HG03280 (cell line): Measurements from ENCODE around the gene HMGB2.

ENCODE experiments used
- ATAC-seq: cut with Tn5 transposase; IDR thresholded peaks from one replicate; pipeline ENCODE4 v1.9.1; 2021; ENCODE audit warnings: mild to moderate bottlenecking, moderate library complexity; ENCODE audit not compliant: unreplicated experiment

Gene HMGB2

GRCh38 chr4:173334891-173335752, 964 bp upstream of the HMGB2 start:
- ATAC-seq: peak; percentile 18

GRCh38 chr4:173333658-173334084, 487 bp downstream of the HMGB2 start:
- no peak for ATAC-seq

- ATAC-seq: no peak
Observed at GRCh38 chr4:173332963-173333657, 1.0 kb downstream of the HMGB2 start.

GRCh38 chr4:173332021-173332487, 2.1 kb downstream of the HMGB2 start:
- no peak for ATAC-seq

GRCh38 chr4:173330590-173330989, 3.6 kb downstream of the HMGB2 start:
- ATAC-seq: no peak

- no peak for ATAC-seq
Observed at GRCh38 chr4:173328236-173328901, 5.8 kb downstream of the HMGB2 start.

- no peak for ATAC-seq
Observed at GRCh38 chr4:173325007-173325736, 9.0 kb downstream of the HMGB2 start.

GRCh38 chr4:173319696-173320095, 14.5 kb downstream of the HMGB2 start:
- ATAC-seq: no peak

GRCh38 chr4:173318648-173319211, 15.4 kb downstream of the HMGB2 start:
- ATAC-seq: no peak

- no peak for ATAC-seq
Observed at GRCh38 chr4:173318240-173318639, 15.9 kb downstream of the HMGB2 start.

GRCh38 chr4:173317004-173317403, 17.2 kb downstream of the HMGB2 start:
- ATAC-seq: no peak

GRCh38 chr4:173316060-173316459, 18.1 kb downstream of the HMGB2 start:
- ATAC-seq: no peak

- ATAC-seq: no peak
Observed at GRCh38 chr4:173314715-173315114, 19.4 kb downstream of the HMGB2 start.

- ATAC-seq: no peak
Observed at GRCh38 chr4:173311368-173311767, 22.8 kb downstream of the HMGB2 start.

GRCh38 chr4:173307778-173308177, 26.4 kb downstream of the HMGB2 start:
- ATAC-seq: no peak

- ATAC-seq: no peak
Observed at GRCh38 chr4:173301518-173302201, 32.5 kb downstream of the HMGB2 start.

- no peak for ATAC-seq
Observed at GRCh38 chr4:173294444-173294843, 39.7 kb downstream of the HMGB2 start.

GRCh38 chr4:173293663-173294062, 40.5 kb downstream of the HMGB2 start:
- no peak for ATAC-seq

- ATAC-seq: no peak
Observed at GRCh38 chr4:173291899-173292298, 42.3 kb downstream of the HMGB2 start.

GRCh38 chr4:173289353-173289727, 44.8 kb downstream of the HMGB2 start:
- ATAC-seq: peak; percentile 21
